Hepatocyte (in vitro differentiated cells): ENCODE measurements around the gene EDEM3. TPM values are rescaled to one million over a fixed set of nuclear protein-coding genes. Genes with fewer than 3 reads are reported as not detected.

Experiments
- DNase-seq: peaks from one replicate; pipeline ENCODE4 v3.0.0-alpha.2; 2016; ENCODE audit warnings: low spot score
- H2AFZ ChIP-seq: fragments of 200-600 bp; sonication (generic); 2 replicates; pipeline ENCODE4 v1.6.0; 2016; ENCODE audit warnings: antibody characterized with exemption, mild to moderate bottlenecking
- H3K27ac ChIP-seq: fragments of 200-600 bp; sonication (generic); 2 replicates; pipeline ENCODE4 v1.5.1; 2016; ENCODE audit warnings: mild to moderate bottlenecking
- H3K27me3 ChIP-seq: fragments of 200-600 bp; sonication (generic); 2 replicates; pipeline ENCODE4 v1.6.1; 2016
- H3K36me3 ChIP-seq: fragments of 200-600 bp; sonication (generic); replicated peaks from 2 replicates; pipeline ENCODE4 v1.5.1; 2016; ENCODE audit warnings: low read depth; ENCODE audit not compliant: insufficient read depth
- H3K4me1 ChIP-seq: fragments of 200-600 bp; sonication (generic); 2 replicates; pipeline ENCODE4 v1.5.1; 2016; ENCODE audit warnings: mild to moderate bottlenecking, moderate library complexity; ENCODE audit not compliant: insufficient read depth
- H3K4me2 ChIP-seq: fragments of 200-600 bp; sonication (generic); 2 replicates; pipeline ENCODE4 v1.6.0; 2016
- H3K4me3 ChIP-seq: fragments of 200-600 bp; sonication (generic); 2 replicates; pipeline ENCODE4 v1.5.1; 2016; ENCODE audit warnings: mild to moderate bottlenecking
- H3K79me2 ChIP-seq: fragments of 200-600 bp; sonication (generic); 2 replicates; pipeline ENCODE4 v1.6.0; 2017; ENCODE audit warnings: mild to moderate bottlenecking
- H3K9me2 ChIP-seq: fragments of 200-600 bp; sonication (generic); replicated peaks from 2 replicates; pipeline ENCODE4 v1.6.0; 2017; ENCODE audit warnings: mild to moderate bottlenecking; ENCODE audit not compliant: insufficient read depth
- H3K9me3 ChIP-seq: fragments of 200-600 bp; sonication (generic); 2 replicates; pipeline ENCODE4 v1.5.1; 2016; ENCODE audit warnings: low read depth, mild to moderate bottlenecking
- H4K20me1 ChIP-seq: fragments of 200-600 bp; sonication (generic); 2 replicates; pipeline ENCODE4 v1.6.0; 2016; ENCODE audit warnings: mild to moderate bottlenecking; ENCODE audit not compliant: insufficient read depth, poor library complexity, severe bottlenecking
- CTCF ChIP-seq: fragments of 200-600 bp; sonication (generic); IDR thresholded peaks from 2 replicates; pipeline ENCODE4 v1.5.1; 2016; ENCODE audit warnings: antibody characterized with exemption, mild to moderate bottlenecking; ENCODE audit not compliant: poor library complexity
- EZH2 ChIP-seq: fragments of 200-600 bp; sonication (generic); IDR thresholded peaks from 2 replicates; pipeline ENCODE4 v1.6.1; 2016; ENCODE audit warnings: antibody characterized with exemption, mild to moderate bottlenecking, borderline replicate concordance
- EZH2phosphoT487 ChIP-seq: fragments of 200-600 bp; sonication (generic); IDR thresholded peaks from one replicate; pipeline ENCODE4 v1.6.1; 2018; ENCODE audit warnings: antibody characterized with exemption, mild to moderate bottlenecking, low read depth, moderate library complexity; ENCODE audit not compliant: unreplicated experiment, severe bottlenecking
- WGBS: methylation state at CpG from one replicate; pipeline ENCODE4 v1.1.6; 2016; ENCODE audit warnings: low lambda C conversion rate; ENCODE audit errors: missing lambda C conversion rate; 5-methylcytosine and 5-hydroxymethylcytosine counted together
- polyA plus RNA-seq: library from polyadenylated mRNA; unstranded; fragments of >200 nt; fragmentation: Nextera tagmentation; extraction: Ambion mirVana; gene quantifications from 2 replicates; pipeline ENCODE4 v1.2.1, GENCODE V29; 2016
- total RNA-seq: library from RNA; depleted of rRNA; stranded (reverse); fragments of >200 nt; gene quantifications from 2 replicates; pipeline ENCODE4 v1.2.3, GENCODE V29; 2014

Gene EDEM3
- total and polyA plus RNA-seq, 2 experiments from 2014 or later: 14.9 to 54.1 TPM

GRCh38 chr1:184759651-184760050, 5.0 kb upstream of the EDEM3 start:
- Histone ChIP-seq H3K4me2 (no peak overlapping the region), H3K27me3 (no peaks in the 10 kb centered on the region), H3K9me3 (no peaks in the 10 kb centered on the region), H4K20me1 (no peaks in the 10 kb centered on the region), H3K79me2 (no peaks in the 10 kb centered on the region), H3K4me3 (no peak overlapping the region), H2AFZ (no peak overlapping the region), H3K4me1 (peaks cover 4% of the 10 kb centered on the region), H3K9me2 (no peaks in the 10 kb centered on the region), H3K27ac (no peak overlapping the region), H3K36me3 (no peaks in the 10 kb centered on the region)
- TF ChIP-seq EZH2: no peak
- DNase-seq: no peak
- 97% methylated on average over 4 of the region's 4 CpGs for WGBS

GRCh38 chr1:184759112-184759511, 4.5 kb upstream of the EDEM3 start:
- no peak overlapping the region for H2AFZ ChIP-seq
- H3K4me2 ChIP-seq: peak overlapping the region; percentile 5
- H3K4me1 ChIP-seq: peaks cover 4% of the 10 kb centered on the region

GRCh38 chr1:184757891-184758290, 3.2 kb upstream of the EDEM3 start:
- Histone ChIP-seq H3K9me3 (no peaks in the 10 kb centered on the region), H3K79me2 (peaks cover 12% of the 10 kb centered on the region), H3K27ac (no peak overlapping the region), H3K4me2 (no peak overlapping the region), H2AFZ (no peak overlapping the region), H3K4me3 (no peak overlapping the region), H3K36me3 (no peaks in the 10 kb centered on the region), H3K27me3 (no peaks in the 10 kb centered on the region), H3K4me1 (peaks cover 4% of the 10 kb centered on the region), H4K20me1 (no peaks in the 10 kb centered on the region), H3K9me2 (no peaks in the 10 kb centered on the region)
- TF ChIP-seq CTCF (no peak), EZH2 (no peak), EZH2phosphoT487 (no peak)
- no peak for DNase-seq

More at GRCh38 chr1:184759112-184759511, 4.5 kb upstream of the EDEM3 start:
- no peaks in the 10 kb centered on the region for H4K20me1 ChIP-seq
- no peak overlapping the region for H3K4me3 ChIP-seq
- no peaks in the 10 kb centered on the region for H3K9me3 ChIP-seq
- no peaks in the 10 kb centered on the region for H3K27me3 ChIP-seq
- H3K27ac ChIP-seq: no peak overlapping the region
- peak; percentile 11 for DNase-seq
- WGBS: 81% methylated on average over 1 of the region's 1 CpG
- no peaks in the 10 kb centered on the region for H3K36me3 ChIP-seq
- TF ChIP-seq CTCF (no peak), EZH2phosphoT487 (no peak), EZH2 (no peak)
- peaks cover under 1% of the 10 kb centered on the region for H3K79me2 ChIP-seq
- no peaks in the 10 kb centered on the region for H3K9me2 ChIP-seq

- Histone ChIP-seq H3K27me3 (no peaks in the 10 kb centered on the region), H3K36me3 (no peaks in the 10 kb centered on the region), H3K79me2 (peaks cover 17% of the 10 kb centered on the region), H3K4me1 (peaks cover 4% of the 10 kb centered on the region), H3K4me3 (no peak overlapping the region), H3K27ac (no peak overlapping the region), H4K20me1 (no peaks in the 10 kb centered on the region), H2AFZ (no peak overlapping the region), H3K4me2 (no peak overlapping the region), H3K9me3 (no peaks in the 10 kb centered on the region), H3K9me2 (no peaks in the 10 kb centered on the region)
- no peak for DNase-seq
- TF ChIP-seq EZH2 (no peak), EZH2phosphoT487 (no peak), CTCF (no peak)
- 82% methylated on average over 10 of the region's 10 CpGs for WGBS
Measured at GRCh38 chr1:184757406-184757805, 2.7 kb upstream of the EDEM3 start.
